Psoas muscle (tissue), 8 donors: ENCODE measurements around the gene POLR2A. TPM values are rescaled to one million over a fixed set of nuclear protein-coding genes. Genes with fewer than 3 reads are reported as not detected.

ENCODE experiments used
- ATAC-seq, 4 donors: fragments of 200-7000 bp; cut with Tn5 transposase; one replicate each; pipeline ENCODE4 v1.9.1; 2020; ENCODE audit warnings: moderate library complexity in 3 of 4, mild to moderate bottlenecking in 2 of 4
- DNase-seq, 2 donors: peaks; one replicate each; pipeline ENCODE4 v3.0.0-alpha.2; 2020
- H3K27ac ChIP-seq: fragments of 200-600 bp; one replicate; pipeline ENCODE4 v1.8.0; 2022
- H3K27me3 ChIP-seq, 3 donors: fragments of 200-600 bp in 1 of 3; one replicate each; pipeline versions ENCODE4 v1.6.1 to v1.8.0; 2013 to 2022; ENCODE audit warnings: low read length in 2 of 3, mild to moderate bottlenecking in 2 of 3, moderate library complexity in 1 of 3; ENCODE audit not compliant: insufficient read depth in 3 of 3
- H3K36me3 ChIP-seq, 2 donors: fragments of 200-600 bp in 1 of 2; one replicate each; pipeline versions ENCODE4 v1.6.1 to v1.8.0; 2013 to 2022; ENCODE audit warnings: low read depth in 1 of 2, mild to moderate bottlenecking in 1 of 2, moderate library complexity in 1 of 2; ENCODE audit not compliant: insufficient read depth in 1 of 2
- H3K4me1 ChIP-seq: fragments of 200-600 bp; one replicate; pipeline ENCODE4 v1.8.0; 2022
- H3K4me3 ChIP-seq: fragments of 200-600 bp; one replicate; pipeline ENCODE4 v1.8.0; 2022; ENCODE audit warnings: mild to moderate bottlenecking
- H3K9me3 ChIP-seq: fragments of 200-600 bp; one replicate; pipeline ENCODE4 v1.8.0; 2022
- CTCF ChIP-seq: fragments of 200-600 bp; IDR thresholded peaks from one replicate; pipeline ENCODE4 v1.8.0; 2022; ENCODE audit warnings: antibody characterized with exemption
- WGBS, 3 donors: extraction: QIAGEN DNeasy Blood & Tissue Kit; methylation state at CpG; one replicate each; pipeline versions ENCODE4 v1.1.6 to v1.1.7; 2013; 5-methylcytosine and 5-hydroxymethylcytosine counted together
- intact Hi-C, 2 donors: fragments of 100-400 bp; cut with DNase I; formaldehyde crosslinking; loops; one replicate each; pipeline versions ENCODE4 v1.11.0 to v1.14.2; 2022
- polyA plus RNA-seq, 3 donors: library from polyadenylated mRNA; stranded (reverse); fragments of 200-250 nt; gene quantifications; one replicate each; pipeline ENCODE4 v1.2.3, GENCODE V29; 2013
- total RNA-seq, 4 donors: library from RNA; stranded (reverse); fragmentation: NEBNext Ultra II Directional in 2 of 4; extraction: Animal tissue kit (Norgen Biotek cat#: 25700) in 2 of 4; gene quantifications; one replicate each; pipeline versions ENCODE4 v1.2.1 to v1.2.4, GENCODE V29; 2021 to 2023
- donor health status: healthy with polysubstance abuse.
- donor health status: DM: no; HTN: no; CAD: no; lungs with moderate emphysema.
- donor health status: Bipolar disorder and iron deficiency.
- donor health status: healthy.
- donor health status: DM: yes; HTN: yes; CAD: no.
- donor health status: DM: no; HTN: no; CAD: no.
- donor health status: DM: no; HTN: no; CAD: no.
- donor health status: DM: yes; HTN: yes; CAD: no.

The POLR2A gene
- total and polyA plus RNA-seq, 7 donors: 8.0 to 74.3 (median 54.9) TPM

- intact Hi-C loops: no loop called here
- no peaks in the 10 kb centered on the region for H3K27me3 ChIP-seq
- H3K36me3 ChIP-seq: no peaks in the 10 kb centered on the region
- H3K4me3 ChIP-seq: no peak overlapping the region
- ATAC-seq (no peak), DNase-seq (no peak)
- WGBS, 3 donors: 72 to 89% (median 81%) methylated on average over 3 of the region's 3 CpGs
- no peak overlapping the region for H3K27ac ChIP-seq
- H3K9me3 ChIP-seq: no peaks in the 10 kb centered on the region
- no peaks in the 10 kb centered on the region for H3K4me1 ChIP-seq
- no peak for TF ChIP-seq CTCF
Measured at GRCh38 chr17:7538050-7538449, 53.9 kb downstream of the POLR2A start.

DNA sequence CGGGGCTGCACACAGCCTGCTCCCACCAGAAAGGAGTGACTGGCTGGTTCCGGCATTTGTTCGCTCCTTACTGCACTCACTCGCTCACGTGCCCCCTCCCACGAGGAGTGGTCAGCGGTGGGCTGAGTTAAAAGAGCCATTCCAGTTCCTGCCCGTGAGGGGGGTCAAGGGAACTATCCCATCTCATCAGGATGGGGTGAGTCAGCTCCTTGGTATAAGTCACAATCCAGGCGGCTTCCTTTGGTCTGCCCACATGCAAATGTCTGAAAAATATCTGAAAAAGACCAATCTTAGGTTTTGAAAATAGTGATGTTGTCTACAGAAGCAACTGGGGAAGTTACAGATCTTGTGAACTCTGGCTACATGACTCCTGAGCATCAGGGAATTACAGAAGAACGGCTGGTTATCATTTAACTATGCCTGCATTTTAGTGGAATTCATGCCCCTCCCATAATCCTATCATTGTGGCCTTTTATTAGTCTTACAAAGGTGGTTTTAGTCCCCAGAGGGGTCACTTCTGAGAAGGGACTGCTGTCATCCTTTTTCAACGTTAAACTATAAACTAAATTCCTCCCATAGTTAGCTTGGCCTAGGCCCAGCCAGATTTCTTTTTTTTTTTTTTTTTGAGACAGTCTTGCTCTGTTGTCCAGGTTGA, 54.9 kb downstream of the POLR2A start:
- intact Hi-C loops: no loop called here
- no peaks in the 10 kb centered on the region for H3K9me3 ChIP-seq
- no peak overlapping the region for H3K4me3 ChIP-seq
- no peaks in the 10 kb centered on the region for H3K27me3 ChIP-seq
- no peaks in the 10 kb centered on the region for H3K4me1 ChIP-seq
- no peak for DNase-seq
- no peak overlapping the region for H3K27ac ChIP-seq
- TF ChIP-seq CTCF: no peak
- no peak for ATAC-seq
- no peaks in the 10 kb centered on the region for H3K36me3 ChIP-seq
- 63 to 71% (median 69%) methylated on average over 11 of the region's 11 CpGs for WGBS, 3 donors

- Histone ChIP-seq H3K4me1 (no peaks in the 10 kb centered on the region), H3K27ac (no peak overlapping the region), H3K4me3 (no peak overlapping the region), H3K27me3 (no peaks in the 10 kb centered on the region), H3K36me3 (no peaks in the 10 kb centered on the region), H3K9me3 (no peaks in the 10 kb centered on the region)
- TF ChIP-seq CTCF: no peak
- ATAC-seq (no peak), DNase-seq (no peak)
- intact Hi-C loops: no loop called here
- 90 to 94% (median 94%) methylated on average over 9 of the region's 9 CpGs for WGBS, 3 donors
Measured at GRCh38 chr17:7541074-7541621, 57.0 kb downstream of the POLR2A start.

GRCh38 chr17:7544911-7545310, 60.7 kb downstream of the POLR2A start:
- 49 to 60% (median 54%) methylated on average over 6 of the region's 6 CpGs for WGBS, 3 donors
- DNase-seq (no peak), ATAC-seq (no peak)
- Histone ChIP-seq H3K27ac (no peak overlapping the region), H3K4me3 (no peak overlapping the region), H3K9me3 (no peaks in the 10 kb centered on the region), H3K4me1 (no peaks in the 10 kb centered on the region), H3K27me3 (no peaks in the 10 kb centered on the region), H3K36me3 (no peaks in the 10 kb centered on the region)
- intact Hi-C loops: no loop called here
- TF ChIP-seq CTCF: no peak
